ENCODE measurements around the gene VGLL1.
A peak's percentile ranks its signal among the peaks of the same experiment; 100 is the strongest.

VGLL1 gene, protein sequence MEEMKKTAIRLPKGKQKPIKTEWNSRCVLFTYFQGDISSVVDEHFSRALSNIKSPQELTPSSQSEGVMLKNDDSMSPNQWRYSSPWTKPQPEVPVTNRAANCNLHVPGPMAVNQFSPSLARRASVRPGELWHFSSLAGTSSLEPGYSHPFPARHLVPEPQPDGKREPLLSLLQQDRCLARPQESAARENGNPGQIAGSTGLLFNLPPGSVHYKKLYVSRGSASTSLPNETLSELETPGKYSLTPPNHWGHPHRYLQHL

GRCh38 chrX:136531951-136532350, at the start of gene VGLL1:
VGLL1 (plus strand) TSS chrX:136532215; CDS start chrX:136536021, 3,806 bp downstream.
- FAIRE-seq: no peak
- no peak for DNase-seq (ENCODE audit: insufficient read length, low spot score)

DNA sequence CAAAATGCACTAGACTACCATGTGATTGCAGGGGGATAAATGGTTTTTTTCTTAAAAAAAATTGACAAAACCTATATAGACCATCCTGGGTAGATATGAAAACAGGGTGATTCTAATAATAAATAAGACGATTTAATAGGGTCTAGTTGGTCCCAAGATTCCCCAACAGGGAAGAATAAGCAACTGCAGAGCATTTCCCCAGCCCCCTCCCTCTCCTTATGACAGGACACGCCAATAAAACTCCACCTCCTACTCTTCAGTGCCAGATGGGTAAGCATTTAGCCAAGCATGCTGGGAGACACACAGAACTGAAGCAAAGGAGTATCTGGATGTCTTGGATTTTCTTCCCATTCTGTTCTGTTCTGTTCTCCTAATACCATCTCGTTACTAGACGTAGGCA, 44.4 kb upstream of the VGLL1 start, which contains the start of gene BRS3:
Gene BRS3, plus strand, starts transcription at position 301 of the 400 bp plus-strand sequence. CDS start 168 bp downstream, outside the sequence.
- FAIRE-seq: no peak
- no peak for DNase-seq (ENCODE audit: insufficient read length, low spot score)

DNA sequence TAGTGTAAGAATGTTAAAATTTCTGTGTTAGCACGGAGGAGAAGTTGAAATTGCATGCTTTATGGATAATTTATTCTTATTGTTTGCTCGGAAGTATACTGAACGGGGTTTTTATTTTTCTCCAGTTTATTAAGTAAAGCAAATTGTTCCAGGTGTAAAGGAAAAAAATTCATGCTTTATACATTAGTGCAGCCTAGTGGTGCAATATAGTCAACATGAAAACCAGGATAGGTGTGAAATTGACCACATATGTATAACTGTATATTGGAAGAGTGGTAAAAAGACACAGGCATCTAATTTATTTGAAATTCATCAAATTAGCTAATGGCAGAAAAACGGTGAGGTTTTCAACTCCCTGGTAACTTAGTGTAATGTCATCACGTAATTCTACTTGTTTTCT, 43.3 kb upstream of the VGLL1 start:
- DNase-seq (ENCODE audit: insufficient read length, low spot score): no peak
- FAIRE-seq: no peak

DNA sequence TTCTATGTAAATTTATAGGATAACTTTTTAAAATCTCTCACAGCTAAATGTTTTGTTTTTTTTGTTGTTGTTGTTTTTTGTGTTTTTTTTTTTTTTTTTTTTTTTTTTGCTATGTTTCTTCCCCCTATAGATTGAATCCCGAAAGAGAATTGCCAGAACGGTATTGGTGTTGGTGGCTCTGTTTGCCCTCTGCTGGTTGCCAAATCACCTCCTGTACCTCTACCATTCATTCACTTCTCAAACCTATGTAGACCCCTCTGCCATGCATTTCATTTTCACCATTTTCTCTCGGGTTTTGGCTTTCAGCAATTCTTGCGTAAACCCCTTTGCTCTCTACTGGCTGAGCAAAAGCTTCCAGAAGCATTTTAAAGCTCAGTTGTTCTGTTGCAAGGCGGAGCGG, 40.2 kb upstream of the VGLL1 start:
- FAIRE-seq: no peak

DNA sequence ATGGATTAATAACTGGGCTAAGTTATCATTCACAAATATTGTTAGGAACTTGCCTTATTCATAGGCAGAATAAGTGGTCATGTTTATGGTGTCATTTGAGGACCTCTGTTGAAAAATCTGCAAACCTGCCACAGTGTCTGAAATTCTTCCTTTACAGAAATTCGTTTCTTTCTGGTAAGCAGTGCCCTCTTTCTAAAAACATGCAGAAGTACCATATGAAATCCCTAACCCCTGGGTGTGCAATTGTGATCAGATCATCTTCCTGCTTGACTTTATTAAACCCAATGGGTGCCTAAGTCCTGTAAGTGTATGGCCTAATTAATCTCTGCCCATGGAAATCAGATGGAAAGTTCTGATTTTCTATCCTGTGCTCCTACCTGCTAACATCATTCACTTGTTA, 39.0 kb upstream of the VGLL1 start:
- no peak for DNase-seq (ENCODE audit: insufficient read length, low spot score)
- no peak for FAIRE-seq

More for the DNA sequence above, 40.2 kb upstream of the VGLL1 start:
- no peak for DNase-seq (ENCODE audit: insufficient read length, low spot score)

DNA sequence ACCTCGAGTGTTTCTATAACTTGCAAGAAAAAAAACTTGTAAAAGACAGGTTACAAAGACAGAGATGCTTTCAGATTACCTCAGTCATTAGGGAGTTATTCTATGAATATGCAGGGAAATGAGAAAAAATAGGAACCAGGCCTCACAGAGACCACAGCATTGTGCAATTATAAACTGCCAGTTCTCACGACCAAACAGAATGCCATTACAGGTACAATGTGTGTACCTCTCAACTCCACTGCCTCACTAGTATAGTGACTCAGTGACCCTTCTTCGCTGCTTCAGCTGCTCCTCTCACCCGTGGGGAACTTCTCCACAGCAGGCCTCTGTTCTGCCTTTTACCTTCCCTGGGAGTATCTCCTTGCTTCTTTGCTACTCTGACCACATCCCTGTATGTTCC, 37.0 kb upstream of the VGLL1 start:
- DNase-seq (ENCODE audit: insufficient read length, low spot score): no peak

DNA sequence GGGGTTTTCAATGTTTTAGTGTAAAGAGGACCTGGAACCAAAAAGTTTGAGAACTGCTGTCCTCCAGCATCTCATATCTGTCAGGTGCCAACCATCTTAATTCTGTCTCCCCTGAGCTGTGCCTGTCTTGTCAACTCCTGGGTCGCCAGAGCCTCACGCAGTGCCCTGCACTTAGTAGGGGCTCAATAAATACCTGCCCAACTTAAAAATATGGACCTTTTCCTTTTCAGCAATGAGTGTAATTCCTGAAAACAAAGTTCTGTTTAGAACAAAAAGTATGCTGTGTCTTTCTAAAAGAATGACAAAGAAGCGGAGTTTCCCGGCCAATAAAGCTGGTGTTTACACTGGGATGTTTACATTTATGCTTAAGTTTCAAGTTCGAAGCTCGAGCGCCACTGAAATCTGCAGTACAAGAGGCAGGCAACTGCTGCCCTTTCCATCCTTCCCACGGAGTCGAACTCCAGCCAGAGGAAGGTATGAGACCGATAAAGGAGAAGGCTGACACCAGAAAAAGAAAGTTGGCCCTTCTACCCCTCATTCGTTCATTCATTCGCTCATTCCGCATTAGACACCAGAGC, 35.7 kb upstream of the VGLL1 start:
- no peak for FAIRE-seq
- no peak for DNase-seq (ENCODE audit: insufficient read length, low spot score)

More for the DNA sequence above, 37.0 kb upstream of the VGLL1 start:
- peak; percentile 28 for FAIRE-seq

DNA sequence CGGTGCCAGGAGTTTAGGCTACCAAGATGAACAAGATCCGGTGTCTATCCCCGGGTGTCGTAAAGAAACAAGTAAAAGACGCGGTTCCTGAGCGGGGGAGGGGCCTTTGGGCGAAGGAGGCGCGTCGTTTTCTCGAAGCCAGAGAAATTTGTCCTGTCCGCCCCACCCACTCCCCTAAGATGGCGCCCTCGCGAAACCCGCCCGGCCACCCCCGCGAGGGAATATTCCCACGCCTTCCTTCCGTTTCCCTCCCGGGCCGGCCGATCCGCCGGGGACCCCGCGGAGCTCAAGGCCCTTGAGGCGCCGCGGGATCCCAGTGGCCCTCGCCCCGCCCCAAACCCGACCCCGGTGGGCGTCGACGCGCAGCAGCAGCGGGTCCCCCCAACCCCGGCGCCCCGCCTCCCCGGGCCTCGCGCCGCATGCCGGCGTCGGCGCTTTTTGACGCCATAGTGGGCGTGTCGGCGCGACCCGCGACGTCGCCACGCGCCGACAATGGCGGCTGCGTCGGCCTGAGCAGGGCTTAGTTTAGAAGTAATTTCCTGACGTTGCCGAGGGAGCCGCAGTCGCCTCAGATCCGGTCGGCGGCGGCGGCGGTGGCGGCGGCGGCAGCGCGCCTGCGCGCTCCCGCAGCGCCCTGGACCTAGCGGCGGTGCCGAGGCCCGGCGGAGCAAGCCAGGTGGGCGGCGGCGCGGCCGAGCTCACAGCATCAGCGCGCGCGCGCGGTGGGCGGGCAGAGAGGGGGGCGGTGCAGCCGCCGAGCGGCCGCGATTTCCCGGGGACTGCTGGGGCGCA, 35.1 kb upstream of the VGLL1 start:
- FAIRE-seq (peak; percentile 96), DNase-seq (ENCODE audit: insufficient read length, low spot score) (peak; percentile 46)

- peak; percentile 93 for FAIRE-seq
- no peak for DNase-seq (ENCODE audit: insufficient read length, low spot score)
These were observed 34.4 kb upstream of the VGLL1 start, which contains the start of gene HTATSF1 for GRCh38 chrX:136497556-136498052. HTATSF1 (plus strand) TSS chrX:136497592; CDS start chrX:136497685, 93 bp downstream.

- FAIRE-seq (no peak), DNase-seq (ENCODE audit: insufficient read length, low spot score) (no peak)
These were observed 12.9 kb upstream of the VGLL1 start for GRCh38 chrX:136519069-136519468.

- DNase-seq (ENCODE audit: insufficient read length, low spot score) (no peak), FAIRE-seq (peak; percentile 64)
These were observed 8.2 kb upstream of the VGLL1 start for GRCh38 chrX:136523770-136524169.

DNA sequence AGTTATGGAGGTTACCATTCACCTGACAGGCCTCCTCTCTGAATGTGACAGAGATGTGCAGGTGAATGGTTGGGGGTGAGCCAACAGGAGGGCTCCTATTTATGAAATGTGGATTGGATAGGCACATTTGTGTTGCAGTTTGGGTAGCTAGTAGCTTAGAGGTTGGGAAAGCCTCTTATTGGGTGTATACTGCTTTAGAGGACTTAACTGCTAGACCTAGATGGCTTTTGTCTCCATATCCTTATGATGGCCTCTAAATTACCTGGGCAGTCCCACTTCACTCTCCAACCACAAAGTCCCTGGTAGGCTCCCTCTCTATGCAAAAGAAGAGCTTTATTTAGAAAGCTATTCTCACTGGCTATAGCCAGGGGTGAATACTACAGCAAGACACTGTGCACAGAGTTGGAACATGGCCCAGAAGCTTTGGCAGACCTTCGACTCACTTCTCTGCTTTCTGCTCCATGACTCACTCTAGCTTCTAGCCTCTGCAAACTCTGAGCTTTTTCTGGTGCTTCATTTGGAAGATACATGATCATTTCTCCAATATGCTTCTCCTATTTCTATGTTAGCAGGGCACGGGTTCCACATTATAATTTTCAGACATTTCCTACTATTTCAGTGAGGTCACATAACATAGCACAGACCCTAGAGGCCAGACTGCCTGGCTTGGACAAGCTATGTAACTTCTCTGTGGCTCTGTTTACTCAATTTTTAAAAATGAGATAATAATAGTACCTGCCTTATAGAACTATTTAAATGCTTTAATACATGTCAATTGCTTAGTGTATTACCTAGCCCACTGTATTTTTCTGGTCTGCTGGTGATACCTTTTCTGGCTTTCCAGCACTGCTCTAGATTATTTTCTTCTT, 6.0 kb upstream of the VGLL1 start:
- FAIRE-seq: no peak
- DNase-seq (ENCODE audit: insufficient read length, low spot score): no peak

DNA sequence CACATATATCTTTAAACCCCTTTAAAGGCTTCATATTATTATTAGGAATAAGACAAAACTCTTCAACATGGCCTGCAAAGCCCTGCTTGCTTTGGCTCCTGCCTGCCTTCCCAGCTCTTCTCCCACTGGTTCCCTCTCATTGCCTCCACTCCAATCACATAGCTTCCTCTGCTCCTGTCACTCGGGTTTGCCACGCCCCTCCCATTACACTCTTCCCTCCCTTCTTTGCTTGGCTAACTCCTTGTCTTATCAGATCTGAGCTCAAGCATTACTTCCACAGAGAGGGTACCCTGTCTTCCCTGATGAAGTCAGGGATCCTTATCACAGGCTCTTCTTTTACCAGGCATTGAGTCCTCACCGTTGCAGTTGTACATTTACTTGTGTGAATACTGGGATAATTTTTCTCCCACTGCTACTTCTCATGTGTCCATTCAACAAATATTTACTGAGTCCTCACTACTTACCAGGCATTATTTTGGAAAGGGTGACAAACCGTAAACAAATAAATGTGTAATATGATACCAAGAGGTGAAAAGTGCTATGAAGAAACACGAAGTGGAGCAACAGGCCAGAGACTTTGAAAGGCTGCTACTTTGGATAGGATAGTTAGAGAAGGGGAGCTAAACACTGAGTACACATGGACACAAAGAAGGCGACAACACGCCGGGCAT, 3.2 kb upstream of the VGLL1 start:
- FAIRE-seq: no peak
- no peak for DNase-seq (ENCODE audit: insufficient read length, low spot score)

DNA sequence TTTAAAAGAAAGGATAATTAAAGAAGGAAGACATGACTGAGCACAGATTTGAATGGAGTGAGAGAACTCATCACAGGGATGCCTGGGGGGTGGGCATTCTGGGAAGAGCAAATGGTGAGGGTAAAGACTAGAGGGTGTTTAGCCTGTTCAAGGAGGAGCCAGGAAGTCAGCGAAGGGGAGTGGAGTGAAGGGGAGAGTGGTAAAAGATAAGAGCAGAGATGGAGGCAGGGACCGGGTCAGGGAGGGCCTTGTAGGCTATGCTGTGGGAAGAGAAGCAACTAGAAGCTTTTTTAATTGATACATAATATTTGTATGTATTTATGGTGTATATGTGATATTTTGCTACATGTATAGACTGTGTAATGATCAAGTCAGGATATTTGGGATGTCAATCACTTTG, 2.2 kb upstream of the VGLL1 start:
- DNase-seq (ENCODE audit: insufficient read length, low spot score): no peak
- no peak for FAIRE-seq

GRCh38 chrX:136534131-136534530, 2.1 kb downstream of the VGLL1 start:
- FAIRE-seq: no peak
- no peak for DNase-seq (ENCODE audit: insufficient read length, low spot score)

DNA sequence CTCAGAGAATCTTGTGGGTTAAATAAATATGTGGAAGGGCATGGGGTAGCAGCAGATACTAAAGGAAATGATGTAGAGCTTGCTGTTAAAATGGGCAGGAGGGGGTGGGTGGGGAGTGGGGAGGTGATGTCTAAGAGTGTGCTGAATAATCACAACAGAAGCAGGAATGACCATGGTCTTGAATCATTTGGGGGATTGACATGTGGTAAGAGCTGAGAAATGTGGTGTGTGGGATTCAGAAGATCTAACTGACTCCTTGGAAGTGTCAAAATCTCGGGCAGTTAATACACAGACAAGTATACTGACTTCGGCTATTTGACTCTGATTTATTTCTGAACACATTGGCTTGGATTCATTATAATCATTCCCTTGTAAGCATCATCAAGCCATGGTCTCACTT, 6.8 kb downstream of the VGLL1 start:
- DNase-seq (ENCODE audit: insufficient read length, low spot score) (no peak), FAIRE-seq (no peak)

GRCh38 chrX:136540226-136540625, 8.2 kb downstream of the VGLL1 start:
- FAIRE-seq: no peak
- DNase-seq (ENCODE audit: insufficient read length, low spot score): no peak

- FAIRE-seq (no peak), DNase-seq (ENCODE audit: insufficient read length, low spot score) (no peak)
These were observed 9.3 kb downstream of the VGLL1 start for GRCh38 chrX:136541294-136541693.

GRCh38 chrX:136542281-136542680, 10.3 kb downstream of the VGLL1 start:
- FAIRE-seq: peak; percentile 31
- DNase-seq (ENCODE audit: insufficient read length, low spot score): no peak

DNA sequence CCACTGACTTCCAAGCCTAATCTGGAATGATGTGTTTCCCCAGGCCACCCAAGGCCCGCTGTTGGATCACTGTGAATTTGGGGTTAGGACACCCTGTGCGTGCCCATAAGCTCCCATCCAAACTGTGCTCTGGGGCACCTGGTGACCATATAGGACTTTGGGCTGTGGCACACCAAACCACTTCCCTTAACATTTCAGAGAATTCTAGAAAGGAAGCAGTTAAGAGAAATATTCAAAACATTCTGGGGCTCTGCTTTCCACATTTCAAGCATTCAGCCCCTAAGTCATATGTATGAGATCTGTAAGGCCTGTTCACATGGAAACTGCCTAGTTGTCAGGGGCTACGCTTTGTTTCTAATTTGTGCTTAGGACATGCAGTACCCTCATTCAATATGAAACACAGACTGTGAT, 14.4 kb downstream of the VGLL1 start:
- no peak for FAIRE-seq
- no peak for DNase-seq (ENCODE audit: insufficient read length, low spot score)
